ENCODE data around the gene PAQR5.
"Not testable (repeated sequence)": the region's sequence is repeated elsewhere in the genome, so short reads cannot be mapped to it uniquely, and the experiment has no call there.

Gene PAQR5

DNA sequence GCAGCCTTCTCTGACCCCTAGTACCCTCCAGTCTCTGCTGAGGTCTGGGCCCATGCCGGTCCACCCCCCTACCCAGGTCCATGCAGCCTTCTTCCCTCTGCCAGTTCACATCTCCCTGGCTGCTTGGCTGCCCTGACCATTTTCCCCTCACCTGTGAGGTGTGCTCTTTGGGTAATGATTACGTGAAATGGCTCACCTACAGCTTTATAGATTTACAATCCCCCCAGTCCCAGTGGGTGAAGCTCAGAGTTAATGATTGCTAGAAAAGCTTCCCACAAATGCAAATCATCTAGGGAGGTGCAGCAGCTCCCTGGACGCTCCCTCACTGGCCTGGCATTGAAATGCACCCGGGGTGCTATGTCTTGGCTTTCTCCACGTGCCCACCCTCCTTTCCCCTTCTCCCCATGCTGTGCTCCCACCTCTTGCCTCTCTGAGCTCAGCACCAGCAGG lies 18.7 kb downstream of the PAQR5 start:
- DNase-seq: no peak

DNA sequence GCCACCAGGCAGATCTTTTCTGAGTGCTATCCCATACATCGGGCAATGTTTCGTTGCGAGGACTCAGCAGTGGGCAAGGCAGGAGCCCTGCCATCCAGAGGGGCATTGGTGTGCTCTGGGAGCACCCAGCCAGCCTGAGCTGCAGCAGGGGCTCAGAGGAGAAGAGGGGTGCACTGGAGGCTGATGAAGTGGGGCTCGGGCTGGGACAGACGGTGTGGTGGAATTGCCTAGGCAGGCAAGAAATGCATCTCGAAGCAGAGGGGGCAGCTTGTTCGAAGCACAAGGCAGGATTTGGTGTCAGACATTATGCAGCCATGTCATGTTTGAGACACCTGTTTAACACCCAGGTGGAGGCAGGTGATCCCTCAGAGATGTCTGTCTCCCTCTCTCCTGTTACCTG lies 19.3 kb downstream of the PAQR5 start:
- DNase-seq: no peak

DNA sequence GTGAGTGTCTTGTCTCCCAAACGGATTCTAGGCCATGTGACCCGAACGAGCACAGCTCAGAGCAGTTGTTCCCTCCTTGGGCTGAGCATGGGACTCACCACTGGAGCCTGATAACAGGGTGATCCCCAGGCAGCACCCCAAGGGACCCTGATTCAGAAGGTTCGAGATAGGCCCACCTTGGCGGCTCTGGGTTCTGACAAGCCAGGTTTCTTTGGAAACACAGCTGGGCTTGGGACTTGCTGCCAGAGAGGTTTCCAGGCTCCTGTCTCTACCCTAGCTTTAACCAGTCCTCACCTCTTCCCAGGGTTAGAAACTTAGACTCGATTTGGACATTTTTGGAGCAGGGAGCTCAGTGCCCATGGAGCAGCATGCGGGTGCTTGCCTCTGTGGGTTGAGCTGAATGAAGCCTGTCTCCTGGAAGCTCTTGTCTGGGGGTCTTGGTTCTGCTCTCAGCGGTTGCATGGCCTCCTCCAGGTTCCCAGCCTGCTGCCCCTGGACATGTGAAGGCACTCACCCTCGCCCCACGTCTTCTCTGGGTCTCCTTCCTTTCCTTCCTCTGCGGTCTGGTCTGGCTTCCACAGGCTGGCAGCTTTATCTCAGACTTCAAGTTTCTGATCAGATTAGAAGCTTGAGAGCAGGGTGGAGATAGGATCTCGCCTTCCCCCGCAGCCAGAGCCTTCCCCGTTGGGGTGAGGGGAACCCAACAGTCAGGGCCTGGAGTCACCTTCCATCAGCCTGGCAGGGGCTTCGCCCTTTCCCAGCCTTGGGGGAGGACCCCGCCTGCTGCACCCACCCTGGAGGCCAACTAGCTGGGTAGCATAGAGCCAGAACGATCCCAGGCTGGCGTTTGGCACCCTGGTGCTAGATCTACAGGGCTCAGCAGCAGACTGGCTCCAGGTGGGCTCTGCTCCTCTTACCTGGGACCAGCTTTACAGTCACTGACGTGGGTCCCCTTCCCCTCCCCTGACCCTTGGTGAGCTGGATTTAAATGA lies 21.0 kb downstream of the PAQR5 start:
- DNase-seq: no peak

- DNase-seq: no peak
Observed at GRCh38 chr15:69320977-69321554, 22.4 kb downstream of the PAQR5 start.

DNA sequence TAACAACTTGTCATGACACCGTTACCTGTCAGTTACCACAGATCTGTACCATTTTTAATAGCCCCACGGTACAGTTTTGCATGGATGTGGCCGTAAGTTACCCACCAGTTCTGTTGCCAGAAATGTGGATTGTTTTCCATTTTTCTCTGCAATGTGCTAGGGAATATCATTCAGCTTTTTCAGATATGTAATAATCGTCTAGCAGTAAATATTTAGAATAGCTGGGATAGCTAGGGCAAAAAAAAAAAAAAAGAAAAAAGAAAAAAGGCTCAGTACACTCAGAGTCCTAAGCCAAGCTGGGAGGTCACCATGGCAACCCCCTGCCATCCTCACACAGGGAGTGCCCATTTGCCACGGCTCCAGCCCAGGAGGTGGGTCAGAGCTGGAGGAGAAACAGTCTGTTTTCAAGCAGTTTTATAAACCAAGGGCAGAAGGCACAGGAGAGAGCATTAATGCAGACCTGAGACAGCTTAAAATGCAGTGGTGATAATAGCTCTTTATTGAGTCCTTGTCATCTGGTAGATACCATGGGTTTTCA lies 25.2 kb downstream of the PAQR5 start:
- no peak for DNase-seq

DNA sequence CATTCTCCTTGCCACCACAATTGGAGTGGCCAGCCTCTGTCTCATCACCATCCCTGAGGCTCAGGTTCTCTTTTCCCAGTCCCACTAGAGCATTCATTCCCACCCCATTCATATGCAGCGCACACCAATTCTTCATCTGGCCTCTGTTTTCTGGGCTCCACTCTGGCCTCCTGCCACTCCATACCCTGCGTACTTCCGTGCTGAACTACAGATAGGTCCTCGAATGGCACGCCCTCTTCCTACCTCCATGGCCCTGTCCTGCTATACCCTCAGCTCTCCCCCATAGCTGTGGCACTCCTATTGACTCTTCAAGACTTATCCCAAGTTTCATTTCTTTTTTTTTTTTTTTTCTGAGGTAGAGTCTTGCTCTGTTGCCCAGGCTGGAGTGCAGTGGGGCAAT lies 25.9 kb downstream of the PAQR5 start:
- DNase-seq: no peak

GRCh38 chr15:69325456-69325971 lies 26.8 kb downstream of the PAQR5 start:
- no peak for DNase-seq

- DNase-seq: no peak
Observed at GRCh38 chr15:69328080-69328479, 29.4 kb downstream of the PAQR5 start.

GRCh38 chr15:69328739-69329138 lies 30.0 kb downstream of the PAQR5 start:
- DNase-seq: no peak

DNA sequence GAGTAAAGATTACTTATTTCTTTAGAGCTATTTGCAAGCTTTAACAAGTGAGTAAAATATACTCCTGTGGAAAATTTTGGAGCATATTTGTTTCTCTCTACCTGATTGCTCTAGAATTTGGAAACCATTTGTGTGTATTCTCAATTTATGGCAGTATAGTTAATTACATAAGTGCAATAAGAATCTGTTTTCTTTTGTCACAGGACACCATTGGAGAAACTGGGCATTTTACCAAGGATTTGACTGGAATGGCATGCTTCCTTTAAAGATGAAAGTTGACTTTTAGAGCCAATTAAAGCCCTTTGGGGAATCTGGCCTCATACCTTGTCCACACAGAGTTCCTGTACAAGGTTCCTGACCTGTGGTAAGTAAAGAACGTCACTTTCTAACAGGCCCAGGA lies 38.4 kb downstream of the PAQR5 start:
- DNase-seq: no peak

DNA sequence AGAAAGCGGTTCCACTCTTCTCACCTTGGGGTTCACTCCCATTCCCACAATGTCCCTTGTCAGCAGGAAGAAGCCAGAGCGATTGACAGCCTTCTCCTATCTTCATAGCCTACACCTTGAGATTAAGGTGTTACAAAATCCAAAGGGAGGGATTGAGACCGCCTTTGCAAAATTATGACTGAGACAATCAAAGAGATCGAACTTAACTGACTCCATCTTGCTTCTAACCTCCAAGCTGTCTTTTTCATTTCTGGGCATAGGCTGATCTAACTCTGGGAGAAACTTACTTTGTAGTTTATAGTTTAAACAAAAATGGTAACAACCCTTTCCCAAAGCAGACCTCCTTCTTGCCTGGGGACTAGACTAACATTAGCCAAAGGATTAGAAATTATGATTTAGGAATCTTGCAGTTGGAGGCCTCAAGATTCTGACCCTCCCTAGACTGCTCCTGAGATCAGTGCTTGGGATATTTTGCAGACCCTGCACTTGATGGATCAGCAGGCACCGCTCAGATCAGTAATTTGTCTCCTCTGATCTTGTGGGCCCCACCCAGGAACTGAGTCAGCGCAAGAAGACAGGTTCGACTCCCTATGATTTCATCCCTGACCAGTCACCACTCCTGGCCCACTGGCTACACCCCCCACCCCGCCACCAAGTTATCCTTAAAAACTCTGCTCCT lies 40.0 kb downstream of the PAQR5 start:
- DNase-seq: no peak

- DNase-seq: not testable (repeated sequence)
Observed at GRCh38 chr15:69339214-69339543, 40.5 kb downstream of the PAQR5 start.

DNA sequence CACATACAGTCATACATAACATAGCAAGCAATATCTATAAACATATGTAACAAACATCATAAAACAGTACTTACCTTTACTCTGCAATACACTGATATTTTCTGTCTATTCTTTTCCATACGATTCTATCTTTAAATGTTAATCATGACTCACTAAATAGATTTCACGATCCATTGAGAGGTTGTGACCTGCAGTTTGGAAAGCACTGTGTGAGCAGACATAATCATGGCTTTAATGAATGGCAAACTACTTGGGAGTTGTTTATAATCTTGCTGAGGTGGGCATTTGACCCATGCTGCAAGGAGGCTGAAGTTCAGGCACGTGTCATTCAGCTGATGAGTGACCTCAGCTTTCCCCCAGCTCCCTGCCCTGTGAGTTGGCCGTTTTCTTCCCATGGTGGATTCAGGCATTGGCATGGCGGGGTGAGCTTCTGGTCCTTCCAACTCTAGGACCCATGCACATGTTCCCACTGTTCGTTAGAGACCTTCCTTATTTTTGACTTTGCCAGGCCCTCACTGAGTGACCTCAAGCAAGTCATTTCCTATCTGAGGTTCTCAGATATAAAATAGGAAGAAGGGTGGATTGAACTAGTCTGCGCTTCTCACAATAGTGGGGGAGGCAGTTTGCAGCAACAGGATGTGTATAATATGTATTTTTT lies 41.7 kb downstream of the PAQR5 start:
- DNase-seq: no peak

- DNase-seq: no peak
Observed at GRCh38 chr15:69341356-69341755, 42.6 kb downstream of the PAQR5 start.

DNA sequence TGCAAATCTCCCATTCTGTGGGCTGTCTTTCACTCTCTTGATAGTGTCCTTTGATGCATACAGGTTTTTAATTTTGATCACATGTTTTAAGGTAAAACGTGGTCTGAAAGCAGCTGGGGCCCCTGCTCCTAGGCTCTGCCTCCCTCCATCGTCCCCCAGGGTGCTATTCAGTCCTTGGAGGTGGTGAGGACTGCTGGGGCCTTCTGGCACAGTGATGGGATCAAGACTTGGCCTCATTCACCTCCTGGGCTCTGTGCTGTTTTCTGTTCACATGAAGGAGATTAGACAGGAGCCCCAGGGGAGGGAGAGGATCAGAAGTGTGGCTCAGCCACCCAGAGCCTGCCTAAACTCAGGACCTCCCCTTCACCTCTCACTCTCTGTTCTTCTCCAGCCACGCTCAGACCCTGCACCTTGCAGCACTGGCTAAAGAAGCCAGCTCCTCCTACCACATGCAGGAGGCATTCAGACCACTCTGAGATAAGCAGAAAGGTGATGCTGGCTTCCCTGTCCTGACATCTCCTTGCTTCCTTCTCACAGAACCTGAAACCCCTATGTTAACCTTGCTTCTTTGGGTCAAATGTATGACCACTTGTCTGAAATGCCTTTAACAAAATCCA lies 43.9 kb downstream of the PAQR5 start:
- DNase-seq: no peak

GRCh38 chr15:69343133-69343532 lies 44.4 kb downstream of the PAQR5 start:
- DNase-seq: no peak

- DNase-seq: no peak
Observed at GRCh38 chr15:69344238-69344637, 45.5 kb downstream of the PAQR5 start.

- no peak for DNase-seq
Observed at GRCh38 chr15:69346112-69346511, 47.4 kb downstream of the PAQR5 start.

- DNase-seq: no peak
Observed at GRCh38 chr15:69351333-69351732, 52.6 kb downstream of the PAQR5 start.

GRCh38 chr15:69351884-69352283 lies 53.2 kb downstream of the PAQR5 start:
- no peak for DNase-seq

- DNase-seq: no peak
Observed at GRCh38 chr15:69357773-69358771, 59.4 kb downstream of the PAQR5 start.
